Lung microvascular endothelial cell (primary cell): ENCODE results near the gene PHF11. TPM values are rescaled to one million over a fixed set of nuclear protein-coding genes. Genes with fewer than 3 reads are reported as not detected.

Experiments used
- DNase-seq, 2 donors: peaks; one replicate each; pipeline versions ENCODE4 v3.0.0 to v3.0.0-alpha.2; 2010; ENCODE audit warnings: low read depth in 2 of 2
- total RNA-seq: library from RNA; depleted of rRNA; stranded (reverse); fragments of >200 nt; gene quantifications from 2 replicates; pipeline ENCODE4 v1.2.1, GENCODE V29; 2014

The PHF11 gene
- total RNA-seq, 1 donor from 2014 or later, result 7.3 TPM

DNA sequence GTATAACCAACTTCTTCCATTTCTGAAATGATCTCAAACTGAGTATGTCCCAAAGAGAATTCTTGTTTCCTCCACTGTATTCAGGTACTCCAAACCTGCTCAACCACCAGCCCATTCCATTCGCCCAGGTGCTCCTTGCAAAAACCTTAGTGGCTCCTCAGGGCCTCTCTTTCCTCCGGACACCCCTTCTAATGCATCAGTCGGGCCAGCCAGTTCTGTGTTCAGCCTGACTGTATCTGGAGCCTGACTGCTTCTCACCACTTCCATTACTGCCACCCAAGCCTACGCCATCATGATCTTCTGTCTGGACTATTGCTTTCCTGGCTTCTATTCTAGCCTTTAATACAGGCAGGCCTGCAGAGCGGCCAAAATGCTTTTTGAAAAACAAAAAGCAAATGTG lies 1.5 kb downstream of the PHF11 start:
- no peak for DNase-seq

DNA sequence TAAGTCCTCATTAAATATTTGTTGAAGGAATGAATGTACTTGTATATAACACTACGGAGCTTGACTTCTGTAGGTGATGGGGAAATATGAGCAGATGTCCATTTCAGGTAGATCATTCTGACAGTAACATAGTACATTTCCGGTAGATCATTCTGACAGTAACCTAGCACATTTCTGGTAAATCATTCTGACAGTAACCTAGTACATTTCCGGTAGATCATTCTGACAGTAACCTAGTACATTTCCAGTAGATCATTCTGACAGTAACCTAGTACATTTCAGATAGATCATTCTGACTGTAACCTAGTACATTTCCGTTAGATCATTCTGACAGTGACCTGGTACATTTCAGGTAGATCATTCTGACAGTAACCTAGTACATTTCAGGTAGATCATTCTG lies 2.5 kb downstream of the PHF11 start:
- DNase-seq, result no peak

GRCh38 chr13:49499889-49500660 lies 4.3 kb downstream of the PHF11 start:
- peak in 1 of 2 donors; percentile 72 for DNase-seq

- peak in 1 of 2 donors; percentile 88 for DNase-seq
Observed at GRCh38 chr13:49502954-49503353, 7.2 kb downstream of the PHF11 start.

DNA sequence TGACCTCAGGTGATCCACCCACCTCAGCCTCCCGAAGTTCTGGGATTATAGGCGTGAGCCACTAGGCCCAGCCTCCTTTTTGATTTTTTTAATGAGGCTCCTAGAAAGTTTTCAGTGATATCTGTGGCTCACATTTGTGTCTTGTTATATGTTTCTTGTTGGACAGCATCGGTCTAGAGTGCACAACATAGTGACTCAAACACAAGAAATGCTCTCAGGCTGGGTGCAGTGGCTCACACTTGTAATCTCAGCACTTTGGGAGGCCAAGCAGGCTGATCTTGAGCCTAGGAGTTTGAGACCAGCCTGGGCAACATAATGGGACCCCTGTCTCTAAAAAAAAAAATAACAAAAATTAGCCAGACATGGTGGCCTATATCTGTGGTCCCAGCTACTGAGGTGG lies 8.2 kb downstream of the PHF11 start:
- no peak for DNase-seq

DNA sequence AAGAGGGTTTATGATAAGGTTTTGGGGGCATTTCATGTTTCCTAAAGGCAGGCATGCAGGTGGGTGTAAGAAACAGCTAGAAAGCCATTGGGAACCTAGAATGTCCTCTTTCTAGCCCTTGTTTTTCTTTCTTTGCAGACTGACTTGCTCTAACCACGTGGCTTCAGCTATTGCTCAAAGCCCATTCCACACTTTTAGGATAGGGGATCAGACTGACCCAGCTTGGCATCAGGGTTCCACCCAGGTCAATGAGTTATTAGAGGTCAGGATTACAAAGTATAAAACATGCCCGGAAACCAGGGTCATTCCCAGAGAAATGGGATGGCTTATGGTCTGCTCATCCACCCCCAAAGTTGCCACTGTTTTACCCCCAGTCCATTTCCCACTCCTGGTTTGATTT lies 16.8 kb downstream of the PHF11 start:
- no peak for DNase-seq

DNA sequence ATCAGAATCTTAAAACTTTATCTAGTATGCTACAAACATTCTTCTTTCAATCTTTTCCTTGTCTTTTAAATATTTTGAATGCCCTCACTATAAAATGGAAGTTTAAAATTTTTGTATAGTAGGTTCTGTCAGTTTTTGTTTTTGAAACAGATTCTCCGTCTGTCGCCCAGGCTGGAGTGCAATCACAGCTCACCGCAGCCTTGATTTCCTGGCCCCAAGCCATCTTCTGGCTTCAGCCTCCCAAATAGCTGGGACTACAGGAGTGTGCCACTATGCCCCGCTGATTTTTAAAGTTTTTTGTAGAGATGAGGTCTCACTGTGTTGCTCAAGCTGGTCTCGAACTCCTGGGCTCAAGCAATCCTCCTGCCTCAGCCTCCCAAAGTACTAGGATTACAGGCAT lies 20.7 kb downstream of the PHF11 start:
- DNase-seq, result no peak

GRCh38 chr13:49517461-49517860 lies 21.7 kb downstream of the PHF11 start:
- DNase-seq, result peak; percentile 19 to 20

DNA sequence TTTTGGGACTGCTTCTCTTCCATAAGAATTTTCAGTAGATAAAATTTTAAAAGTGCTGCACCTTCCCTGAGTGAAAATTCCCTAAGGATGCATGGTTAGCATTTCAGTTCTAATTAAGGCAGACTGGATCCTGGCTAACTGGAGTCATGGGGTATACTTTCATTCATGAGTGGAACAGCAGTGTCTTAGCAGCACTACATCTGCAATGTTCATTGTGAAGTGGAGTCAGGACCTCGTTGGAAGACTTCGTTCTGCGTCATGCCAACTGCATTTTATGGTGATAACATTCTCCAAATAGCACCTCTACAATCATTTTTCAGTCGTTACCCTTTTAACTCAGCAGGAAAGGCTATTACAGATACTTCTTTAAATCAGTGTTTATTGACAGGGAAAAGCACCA lies 25.5 kb downstream of the PHF11 start:
- no peak for DNase-seq

DNA sequence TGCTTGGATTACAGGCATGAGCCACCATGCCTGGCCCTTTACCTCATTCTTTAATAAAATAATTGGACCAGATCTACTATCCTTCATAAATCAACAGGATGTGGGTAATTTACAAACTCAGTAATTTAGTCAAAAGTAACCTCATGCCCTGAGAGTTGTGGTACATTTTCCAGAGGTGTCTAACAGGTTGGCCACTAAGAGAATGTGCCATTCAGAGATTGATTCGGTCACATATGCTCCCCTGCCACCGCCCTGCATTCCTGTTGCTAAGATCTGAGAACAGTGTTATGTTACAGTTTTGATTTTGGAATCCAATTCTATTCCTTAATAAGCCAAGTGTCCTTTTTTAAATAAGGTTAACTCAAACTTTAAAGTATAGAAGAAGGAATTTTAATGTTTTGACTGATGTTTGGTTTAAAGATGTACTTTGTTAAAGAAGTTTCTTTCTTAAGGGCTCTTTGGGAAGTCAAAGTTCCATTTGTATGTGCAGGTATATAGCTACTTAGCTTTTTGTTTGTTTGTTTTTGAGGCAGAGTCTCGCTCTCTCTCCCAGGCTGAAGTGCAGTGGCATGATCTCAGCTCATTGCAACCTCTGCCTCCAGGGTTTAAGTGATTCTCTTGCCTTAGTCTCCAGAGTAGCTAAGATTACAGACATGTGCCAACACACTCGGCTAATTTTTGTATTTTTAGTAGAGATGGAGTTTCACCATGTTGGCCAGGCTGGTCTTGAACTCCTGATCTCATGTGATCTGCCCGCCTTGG lies 29.2 kb downstream of the PHF11 start:
- no peak for DNase-seq

DNA sequence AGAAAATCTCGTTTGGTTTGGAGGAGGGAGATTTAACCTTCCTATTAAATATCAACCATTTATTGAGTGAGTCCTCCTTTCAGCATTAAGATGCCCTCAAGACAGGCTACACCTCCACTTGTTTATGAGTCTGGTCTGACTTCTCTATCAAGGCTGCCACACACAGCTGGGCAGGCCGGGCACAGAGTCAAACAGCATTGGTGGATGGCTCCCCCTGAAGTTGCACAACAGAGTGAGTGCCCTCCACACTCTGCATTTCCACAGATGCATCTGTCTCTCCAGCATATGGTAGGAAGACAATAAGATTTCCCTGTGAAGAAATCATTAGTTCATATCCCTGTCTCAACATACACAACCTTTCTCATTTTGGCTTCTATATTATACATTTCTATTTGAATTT lies 31.4 kb downstream of the PHF11 start:
- DNase-seq, result no peak

DNA sequence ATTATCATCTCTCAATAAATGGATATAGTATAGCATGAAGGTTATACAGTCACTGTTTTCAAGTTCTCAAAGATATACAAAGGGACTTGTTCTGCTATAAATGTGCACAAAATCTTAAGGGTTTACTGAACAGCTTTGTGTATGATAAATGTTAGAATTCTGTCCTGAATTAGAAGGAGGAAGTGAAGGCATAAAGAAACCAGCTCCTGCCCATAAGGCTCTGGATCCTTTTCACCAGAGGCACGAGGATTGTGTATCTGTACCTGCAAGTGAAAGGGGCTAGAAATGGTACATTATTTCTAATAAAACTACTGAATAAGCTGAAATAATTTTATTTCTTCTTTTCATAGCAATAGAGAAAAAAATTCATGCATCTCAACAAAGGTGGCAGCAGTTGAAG lies 32.4 kb downstream of the PHF11 start:
- DNase-seq, result no peak

GRCh38 chr13:49530457-49530856 lies 34.7 kb downstream of the PHF11 start:
- DNase-seq, result no peak

- DNase-seq, result no peak
Observed at GRCh38 chr13:49532593-49532992, 36.8 kb downstream of the PHF11 start.

DNA sequence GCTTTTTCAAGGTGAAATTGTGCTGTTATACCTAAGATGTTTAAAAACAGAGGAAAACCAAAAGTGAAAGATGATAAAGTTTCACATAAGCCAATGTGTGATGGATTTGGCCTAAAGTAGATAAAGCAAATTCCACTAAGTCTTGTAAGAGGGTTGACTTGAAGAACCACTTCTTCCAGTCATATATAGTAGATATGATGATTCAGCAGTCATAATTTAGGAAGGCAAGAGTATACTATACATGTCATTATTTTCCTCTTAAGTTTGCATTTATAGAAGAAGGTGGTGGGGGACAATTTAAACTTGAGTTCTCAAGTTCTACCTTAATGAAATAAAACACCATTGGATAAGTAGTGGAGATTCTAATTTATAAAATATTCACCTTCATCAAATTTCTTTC lies 37.3 kb downstream of the PHF11 start:
- no peak for DNase-seq

DNA sequence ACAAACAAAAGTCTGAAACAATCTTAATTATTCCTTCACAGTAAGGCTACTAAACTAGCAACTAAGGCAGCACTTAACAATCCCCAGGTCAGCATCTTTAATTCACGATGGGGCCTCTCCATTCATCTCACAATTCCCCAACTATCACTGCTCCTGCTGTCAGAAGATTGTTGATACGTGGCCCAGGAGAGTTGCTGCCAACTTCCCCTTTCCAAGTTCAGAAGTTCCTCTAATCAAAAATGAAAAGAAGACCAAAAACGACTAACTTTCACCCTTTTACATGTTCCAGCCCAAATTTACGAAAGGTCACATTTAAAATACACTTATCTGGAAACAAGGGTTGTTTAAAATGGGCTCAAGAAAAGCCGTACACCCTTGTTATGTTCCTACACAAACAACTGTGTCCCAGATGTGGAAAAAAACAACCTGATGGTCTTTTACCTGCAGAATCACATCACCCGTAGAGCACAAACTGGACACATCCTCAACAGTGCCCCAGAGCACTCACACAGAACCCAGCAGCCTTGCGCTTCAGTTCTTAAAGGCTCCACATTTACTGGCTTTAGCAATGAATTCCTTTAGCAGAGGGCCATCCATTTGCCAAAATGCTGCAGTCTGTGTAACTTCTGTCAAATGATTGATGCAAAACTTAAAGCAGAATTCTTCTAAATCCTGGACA lies 38.0 kb downstream of the PHF11 start:
- no peak for DNase-seq

DNA sequence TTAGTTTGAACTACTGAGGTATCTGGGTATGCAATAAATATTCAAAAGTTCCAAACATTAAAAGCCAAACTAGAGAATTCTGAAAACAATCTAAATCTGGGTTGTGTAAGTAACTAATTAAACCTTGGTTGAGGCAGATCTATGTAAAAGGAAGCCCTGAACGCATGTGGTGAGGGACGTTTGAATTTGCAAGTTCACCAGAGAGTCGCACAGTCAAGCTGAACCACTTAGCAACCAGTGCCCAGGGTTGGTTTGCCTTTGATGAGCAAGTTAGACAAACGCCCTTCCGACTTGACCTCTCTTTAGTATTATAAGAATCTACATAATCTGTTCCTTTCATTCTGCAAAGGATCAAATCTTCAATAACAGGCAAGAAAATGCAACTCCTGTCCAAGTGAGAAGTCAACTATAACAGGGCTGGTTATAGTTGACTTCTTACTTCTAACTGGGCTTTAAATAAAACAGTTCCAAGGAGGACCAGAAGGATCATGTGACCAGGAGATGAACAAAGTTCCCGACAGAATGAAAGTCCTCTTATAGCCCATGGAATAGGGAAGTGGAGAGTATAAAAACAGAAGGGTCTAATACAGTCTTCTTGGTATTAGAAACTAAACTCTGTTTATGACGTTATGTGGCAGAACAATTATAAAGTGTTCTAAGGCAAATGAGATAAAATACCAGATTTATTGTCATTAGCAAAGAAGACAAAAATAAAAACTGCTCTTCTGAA lies 40.6 kb downstream of the PHF11 start:
- no peak for DNase-seq

GRCh38 chr13:49538404-49538803 lies 42.7 kb downstream of the PHF11 start:
- no peak for DNase-seq

DNA sequence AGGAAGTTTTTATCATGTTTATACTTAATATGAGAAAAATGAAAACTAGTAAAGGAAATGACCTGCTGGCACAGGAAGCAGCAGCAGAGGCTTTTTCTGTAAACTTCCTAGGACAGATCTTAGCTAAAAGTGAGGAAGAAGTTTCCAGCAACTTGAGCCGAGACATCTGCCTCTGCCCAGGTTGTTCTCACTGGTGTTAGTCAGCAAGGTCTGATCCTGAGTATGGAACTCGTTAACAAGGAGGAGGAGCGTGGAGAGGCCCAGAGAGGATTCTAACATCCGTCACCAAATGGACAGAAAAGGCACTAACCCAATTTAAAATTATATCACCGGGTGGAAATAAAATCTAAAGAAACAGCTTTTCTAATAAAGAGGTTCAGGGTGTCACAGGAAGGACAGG lies 43.6 kb downstream of the PHF11 start:
- peak; percentile 4 to 78 for DNase-seq

DNA sequence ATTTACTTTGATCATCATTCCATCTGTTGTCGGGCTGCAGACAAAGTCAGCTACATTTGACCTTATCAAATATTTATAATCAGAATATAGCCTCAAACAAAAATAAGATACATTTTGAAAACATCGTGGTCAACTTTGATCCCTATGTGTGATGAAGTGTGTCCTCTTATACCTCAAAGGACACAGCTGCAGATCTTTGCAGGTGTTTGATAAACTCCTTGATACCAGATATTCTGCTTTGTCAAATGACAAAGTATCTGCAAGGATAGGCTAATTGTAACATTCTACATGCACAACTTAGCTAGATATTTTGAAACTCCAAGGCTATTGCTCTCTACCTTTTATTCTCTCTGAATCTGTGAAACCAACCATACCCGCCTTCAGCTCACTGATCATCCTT lies 44.0 kb downstream of the PHF11 start:
- DNase-seq, result no peak

GRCh38 chr13:49540552-49540951 lies 44.8 kb downstream of the PHF11 start:
- peak; percentile 67 to 86 for DNase-seq

DNA sequence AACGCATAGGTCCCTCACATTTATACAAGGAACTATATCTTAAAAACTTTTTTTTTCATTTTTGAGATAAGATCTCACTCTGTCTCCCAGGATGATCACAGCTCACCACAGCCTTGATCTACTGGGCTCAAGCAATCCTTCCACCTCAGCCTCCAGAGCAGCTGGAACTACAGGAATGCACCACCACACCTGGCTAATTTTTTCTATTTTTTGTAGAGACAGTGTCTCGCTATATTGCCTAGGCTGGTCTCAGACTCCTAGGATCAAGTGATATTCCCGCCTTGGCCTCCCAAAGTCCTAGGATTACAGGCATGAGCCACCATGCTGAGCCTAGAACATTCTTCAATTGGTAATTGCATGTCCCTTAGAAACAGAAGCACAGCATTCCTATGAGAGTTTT lies 47.9 kb downstream of the PHF11 start:
- DNase-seq, result no peak
